GM19372 (cell line): ENCODE data around the gene ANKRD13C.
"Not testable (repeated sequence)": the region's sequence is repeated elsewhere in the genome, so short reads cannot be mapped to it uniquely, and the experiment has no call there.

Experiments
- ATAC-seq: cut with Tn5 transposase; IDR thresholded peaks from one replicate; pipeline ENCODE4 v1.9.1; 2021; ENCODE audit warnings: mild to moderate bottlenecking, low read depth, moderate library complexity; ENCODE audit not compliant: unreplicated experiment

Gene ANKRD13C, protein sequence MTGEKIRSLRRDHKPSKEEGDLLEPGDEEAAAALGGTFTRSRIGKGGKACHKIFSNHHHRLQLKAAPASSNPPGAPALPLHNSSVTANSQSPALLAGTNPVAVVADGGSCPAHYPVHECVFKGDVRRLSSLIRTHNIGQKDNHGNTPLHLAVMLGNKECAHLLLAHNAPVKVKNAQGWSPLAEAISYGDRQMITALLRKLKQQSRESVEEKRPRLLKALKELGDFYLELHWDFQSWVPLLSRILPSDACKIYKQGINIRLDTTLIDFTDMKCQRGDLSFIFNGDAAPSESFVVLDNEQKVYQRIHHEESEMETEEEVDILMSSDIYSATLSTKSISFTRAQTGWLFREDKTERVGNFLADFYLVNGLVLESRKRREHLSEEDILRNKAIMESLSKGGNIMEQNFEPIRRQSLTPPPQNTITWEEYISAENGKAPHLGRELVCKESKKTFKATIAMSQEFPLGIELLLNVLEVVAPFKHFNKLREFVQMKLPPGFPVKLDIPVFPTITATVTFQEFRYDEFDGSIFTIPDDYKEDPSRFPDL

GRCh38 chr1:70354332-70355110, at the start of gene ANKRD13C:
TSS of gene ANKRD13C (minus strand) at chr1:70354722. CDS start at chr1:70354408, 314 bp downstream.
- peak; percentile 82 for ATAC-seq

- ATAC-seq: no peak
Measured at GRCh38 chr1:70403759-70404158, 49.2 kb upstream of the ANKRD13C start.

GRCh38 chr1:70401974-70402373, 47.5 kb upstream of the ANKRD13C start:
- no peak for ATAC-seq

DNA sequence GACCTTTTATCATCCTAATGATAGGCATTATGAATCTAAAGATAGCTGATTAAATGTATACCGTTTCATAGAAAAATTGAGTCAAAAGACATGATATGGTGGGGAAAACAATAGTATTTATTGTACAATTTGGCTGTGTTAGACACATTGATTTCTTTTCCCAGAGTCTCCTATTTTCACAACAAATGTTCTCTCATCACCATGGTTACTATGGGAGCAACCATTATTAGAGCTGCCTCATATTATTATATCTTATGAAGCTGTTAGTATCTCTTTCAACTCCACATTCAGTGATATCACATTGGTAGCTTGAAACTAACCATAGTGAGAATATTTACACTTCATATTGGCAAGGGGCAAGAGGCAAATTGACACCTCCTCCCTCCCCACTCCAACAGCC, 45.8 kb upstream of the ANKRD13C start:
- ATAC-seq: no peak

DNA sequence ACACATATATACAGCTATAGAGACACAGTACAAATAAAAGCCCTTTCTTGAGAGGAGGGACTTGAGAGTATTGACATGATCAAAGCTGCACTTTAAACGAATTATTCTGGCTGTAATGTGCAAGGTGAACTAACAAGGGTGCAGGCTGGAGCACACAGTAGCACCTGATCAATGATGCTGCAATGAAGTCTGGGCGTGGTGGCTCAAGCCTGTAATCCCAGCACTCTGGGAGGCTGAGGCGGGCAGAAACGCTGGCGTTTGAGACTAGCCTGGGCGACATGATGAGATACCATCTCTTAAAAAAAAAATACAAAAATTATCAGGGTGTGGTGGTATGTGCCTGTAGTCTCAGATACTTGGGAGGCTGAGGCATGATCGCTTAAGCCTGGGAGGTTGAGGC, 42.5 kb upstream of the ANKRD13C start:
- no peak for ATAC-seq

DNA sequence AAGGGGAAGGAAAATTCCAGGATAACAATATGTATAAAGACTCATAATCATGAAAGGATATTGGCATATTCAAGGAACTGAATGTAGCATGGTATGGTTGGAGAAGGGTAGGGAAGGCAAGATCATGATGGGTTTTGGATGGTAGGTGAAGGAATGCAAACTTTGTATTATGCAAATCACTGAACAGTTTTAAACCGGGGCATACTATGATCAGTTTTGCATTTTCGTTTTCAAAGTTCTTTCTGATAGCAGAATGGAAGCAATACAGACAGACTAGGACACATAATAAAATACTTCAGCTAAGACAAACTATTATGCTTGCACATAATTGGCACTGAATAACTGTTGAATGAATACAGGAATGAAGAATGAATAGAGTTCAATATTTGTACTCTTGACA, 42.1 kb upstream of the ANKRD13C start:
- no peak for ATAC-seq

- no peak for ATAC-seq
Measured at GRCh38 chr1:70392626-70393025, 38.1 kb upstream of the ANKRD13C start.

GRCh38 chr1:70387507-70387906, 33.0 kb upstream of the ANKRD13C start:
- no peak for ATAC-seq

GRCh38 chr1:70386121-70386520, 31.6 kb upstream of the ANKRD13C start:
- no peak for ATAC-seq

- ATAC-seq: no peak
Measured at GRCh38 chr1:70385477-70385876, 31.0 kb upstream of the ANKRD13C start.

GRCh38 chr1:70384542-70384941, 30.0 kb upstream of the ANKRD13C start:
- ATAC-seq: no peak

GRCh38 chr1:70383483-70383882, 29.0 kb upstream of the ANKRD13C start:
- no peak for ATAC-seq

DNA sequence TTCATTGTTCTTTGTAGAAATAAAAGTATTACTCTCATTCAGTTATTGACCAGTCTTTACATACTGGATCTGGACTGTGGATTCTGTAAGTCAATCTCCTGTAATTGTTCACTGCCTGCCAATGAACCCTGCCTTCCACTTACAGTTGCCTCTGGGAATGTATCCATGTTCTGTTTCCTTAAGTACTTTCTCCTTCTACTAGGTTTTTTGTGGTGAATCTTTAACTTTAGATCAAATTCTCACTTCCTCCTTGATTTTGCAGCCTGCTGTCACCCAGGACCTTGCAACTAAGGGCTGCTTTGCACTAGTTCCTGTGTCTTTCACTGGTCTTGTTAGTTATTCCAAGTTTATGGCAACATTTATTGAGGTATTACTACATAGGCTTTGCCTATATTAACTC, 28.2 kb upstream of the ANKRD13C start:
- ATAC-seq: peak; percentile 82

GRCh38 chr1:70376196-70376595, 21.7 kb upstream of the ANKRD13C start:
- no peak for ATAC-seq

- not testable (repeated sequence) for ATAC-seq
Measured at GRCh38 chr1:70373580-70373979, 19.1 kb upstream of the ANKRD13C start.

DNA sequence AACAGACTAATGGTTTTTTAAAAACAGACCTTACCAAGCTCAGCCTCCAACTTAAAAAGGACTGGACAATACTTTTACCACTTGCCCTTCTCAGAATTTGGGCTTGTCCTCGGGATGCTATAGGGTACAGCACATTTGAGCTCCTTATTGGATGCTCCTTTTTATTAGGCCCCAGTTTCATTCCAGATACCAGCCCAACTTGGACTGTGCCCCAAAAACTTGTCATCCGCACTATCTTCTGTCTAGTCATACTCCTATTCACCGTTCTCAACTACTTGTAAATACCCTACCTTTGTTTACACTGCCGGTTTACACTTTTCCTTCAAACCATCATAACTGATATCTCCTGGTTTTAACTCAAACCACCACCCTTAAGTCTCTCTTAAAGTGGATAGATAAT, 17.9 kb upstream of the ANKRD13C start:
- no peak for ATAC-seq

DNA sequence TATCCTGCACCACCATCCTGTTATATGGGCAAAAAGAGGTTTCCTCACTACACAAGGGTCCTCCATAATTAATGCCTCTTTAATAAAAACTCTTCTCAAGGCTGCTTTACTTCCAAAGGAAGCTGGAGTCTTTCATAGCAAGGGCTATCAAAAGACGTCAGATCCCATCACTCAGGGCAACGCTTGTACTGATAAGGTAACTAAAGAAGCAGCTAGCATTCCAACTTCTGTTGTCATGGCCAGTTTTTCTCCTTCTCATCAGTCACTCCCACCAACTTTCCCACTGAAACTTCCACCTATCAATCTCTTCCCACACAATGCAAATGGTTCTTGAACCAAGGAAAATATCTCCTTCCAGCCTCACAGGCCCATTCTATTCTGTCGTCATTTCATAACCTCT, 17.1 kb upstream of the ANKRD13C start:
- ATAC-seq: not testable (repeated sequence)

DNA sequence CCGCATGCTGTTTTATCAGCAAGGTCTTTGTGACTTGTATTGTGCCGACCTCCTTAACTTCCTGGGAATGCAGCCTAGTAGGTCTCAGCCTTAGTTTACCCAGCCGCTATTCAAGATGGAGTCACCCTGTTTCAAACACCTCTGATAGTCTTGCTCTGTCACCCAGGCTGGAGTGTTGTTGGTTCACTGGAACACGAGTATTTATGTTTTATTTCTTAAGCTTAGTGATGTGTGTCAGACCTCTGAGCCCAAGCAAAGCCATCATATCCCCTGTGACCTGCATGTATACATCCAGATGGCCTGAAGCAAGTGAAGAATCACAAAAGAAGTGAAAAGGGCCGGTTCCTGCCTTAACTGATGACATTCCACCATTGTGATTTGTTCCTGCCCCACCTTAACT, 12.9 kb upstream of the ANKRD13C start:
- ATAC-seq: not testable (repeated sequence)

- ATAC-seq: not testable (repeated sequence)
Measured at GRCh38 chr1:70366997-70367396, 12.5 kb upstream of the ANKRD13C start.

- not testable (repeated sequence) for ATAC-seq
Measured at GRCh38 chr1:70366425-70366952, 12.0 kb upstream of the ANKRD13C start.

- ATAC-seq: peak; percentile 56
Measured at GRCh38 chr1:70364439-70364838, 9.9 kb upstream of the ANKRD13C start.
